MCF 10A (cell line): ENCODE measurements around the gene SMIM15. TPM values are rescaled to one million over a fixed set of nuclear protein-coding genes. Genes with fewer than 3 reads are reported as not detected.

Experiments used
- BruUV-seq: library from RNA; stranded (reverse); fragments of 400-500 nt; replicated peaks from 2 replicates; lab custom pipeline; 2021; lab: Mats Ljungman, UMichigan
- CTCF ChIA-PET: fragments of 300-600 bp; sonication (Branson Sonifier 250); formaldehyde crosslinking; extraction: SDS; loops from one replicate; lab custom pipeline; 2021; ENCODE audit warnings: antibody characterized with exemption, inconsistent platforms; lab: Yijun Ruan, JAX
- POLR2A ChIA-PET: fragments of 300-600, 350-650 bp; sonication (Branson Sonifier 250); formaldehyde crosslinking; extraction: SDS; loops from one replicate; lab custom pipeline; 2020; ENCODE audit warnings: antibody characterized with exemption, inconsistent platforms; lab: Yijun Ruan, JAX
- DNase-seq: peaks from one replicate; pipeline ENCODE4 v3.0.0-alpha.2; 2018; ENCODE audit not compliant: unreplicated experiment
- H3K27ac Mint-ChIP-seq: one replicate; pipeline ENCODE4 v1.8.0; 2022; ENCODE audit warnings: mild to moderate bottlenecking, low read depth, mixed read lengths; ENCODE audit not compliant: unreplicated experiment
- H3K27me3 Mint-ChIP-seq: one replicate; pipeline ENCODE4 v1.8.0; 2022; ENCODE audit warnings: mixed read lengths; ENCODE audit not compliant: insufficient read depth, unreplicated experiment
- H3K36me3 Mint-ChIP-seq: one replicate; pipeline ENCODE4 v1.8.0; 2022; ENCODE audit warnings: mild to moderate bottlenecking, moderate library complexity, mixed read lengths; ENCODE audit not compliant: insufficient read depth, unreplicated experiment
- H3K4me1 Mint-ChIP-seq: one replicate; pipeline ENCODE4 v1.8.0; 2022; ENCODE audit warnings: mixed read lengths; ENCODE audit not compliant: insufficient read depth, unreplicated experiment
- H3K4me3 Mint-ChIP-seq: one replicate; pipeline ENCODE4 v1.8.0; 2022; ENCODE audit warnings: mild to moderate bottlenecking, moderate library complexity, mixed read lengths; ENCODE audit not compliant: unreplicated experiment
- H3K9me3 Mint-ChIP-seq: one replicate; pipeline ENCODE4 v1.8.0; 2022; ENCODE audit warnings: mixed read lengths; ENCODE audit not compliant: unreplicated experiment
- intact Hi-C: fragments of 100-400 bp; cut with micrococcal nuclease; formaldehyde crosslinking; loops from 2 replicates; pipeline ENCODE4 v1.14.1; 2022
- total RNA-seq: library from RNA; stranded (reverse); gene quantifications from 2 replicates; pipeline ENCODE4 v1.2.3, GENCODE V29; 2022
- TF ChIP-seq, protein P1 (sequence below): fragments of 200-600 bp; IDR thresholded peaks from one replicate; pipeline ENCODE4 v1.8.0; 2022; ENCODE audit warnings: antibody characterized with exemption, mild to moderate bottlenecking; ENCODE audit not compliant: unreplicated experiment

The SMIM15 gene
- total RNA-seq, 1 experiment from 2014 or later: 95.8 TPM

DNA sequence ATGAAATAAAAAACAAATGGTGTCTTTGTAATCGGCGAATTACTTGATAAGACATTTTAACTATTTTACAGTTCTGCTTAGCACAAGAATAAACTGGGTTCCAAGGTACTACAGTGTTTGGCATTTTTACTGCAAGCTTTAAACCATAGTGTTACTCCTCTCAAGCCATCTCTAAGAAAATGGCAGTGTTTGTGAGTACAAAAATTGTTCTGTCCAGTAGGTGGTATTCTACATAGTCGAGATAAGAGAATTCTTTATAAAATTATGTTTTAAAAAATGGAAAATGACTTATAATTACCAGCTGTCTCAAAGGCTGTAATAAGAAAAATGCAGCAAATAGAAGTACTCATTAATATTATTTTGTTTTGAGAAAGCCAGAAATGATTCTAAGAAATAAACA, 3.2 kb downstream of the SMIM15 start:
- ChIA-PET CTCF (interaction anchor here (0.6 to 1.5 kb wide), 4 partner anchors 7 to 1492 kb away, joined by 3 read pairs; no protein-coding TSS in a partner anchor), POLR2A (interaction anchor here (1.3 to 2.1 kb wide), 2 partner anchors 107 to 172 kb away, joined by 3 to 12 read pairs; partner anchors contain the start of gene ZSWIM6)
- no TSS peak for BruUV-seq
- intact Hi-C loops: no loop called here
- no peak overlapping the region for H3K4me3 Mint-ChIP-seq
- peaks cover 51% of the 10 kb centered on the region for H3K36me3 Mint-ChIP-seq
- H3K4me1 Mint-ChIP-seq: peaks cover 8% of the 10 kb centered on the region
- DNase-seq: no peak
- TF ChIP-seq, protein P1, sequence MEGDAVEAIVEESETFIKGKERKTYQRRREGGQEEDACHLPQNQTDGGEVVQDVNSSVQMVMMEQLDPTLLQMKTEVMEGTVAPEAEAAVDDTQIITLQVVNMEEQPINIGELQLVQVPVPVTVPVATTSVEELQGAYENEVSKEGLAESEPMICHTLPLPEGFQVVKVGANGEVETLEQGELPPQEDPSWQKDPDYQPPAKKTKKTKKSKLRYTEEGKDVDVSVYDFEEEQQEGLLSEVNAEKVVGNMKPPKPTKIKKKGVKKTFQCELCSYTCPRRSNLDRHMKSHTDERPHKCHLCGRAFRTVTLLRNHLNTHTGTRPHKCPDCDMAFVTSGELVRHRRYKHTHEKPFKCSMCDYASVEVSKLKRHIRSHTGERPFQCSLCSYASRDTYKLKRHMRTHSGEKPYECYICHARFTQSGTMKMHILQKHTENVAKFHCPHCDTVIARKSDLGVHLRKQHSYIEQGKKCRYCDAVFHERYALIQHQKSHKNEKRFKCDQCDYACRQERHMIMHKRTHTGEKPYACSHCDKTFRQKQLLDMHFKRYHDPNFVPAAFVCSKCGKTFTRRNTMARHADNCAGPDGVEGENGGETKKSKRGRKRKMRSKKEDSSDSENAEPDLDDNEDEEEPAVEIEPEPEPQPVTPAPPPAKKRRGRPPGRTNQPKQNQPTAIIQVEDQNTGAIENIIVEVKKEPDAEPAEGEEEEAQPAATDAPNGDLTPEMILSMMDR: no peak
- no peaks in the 10 kb centered on the region for H3K9me3 Mint-ChIP-seq
- no peak overlapping the region for H3K27ac Mint-ChIP-seq
- H3K27me3 Mint-ChIP-seq: no peaks in the 10 kb centered on the region

DNA sequence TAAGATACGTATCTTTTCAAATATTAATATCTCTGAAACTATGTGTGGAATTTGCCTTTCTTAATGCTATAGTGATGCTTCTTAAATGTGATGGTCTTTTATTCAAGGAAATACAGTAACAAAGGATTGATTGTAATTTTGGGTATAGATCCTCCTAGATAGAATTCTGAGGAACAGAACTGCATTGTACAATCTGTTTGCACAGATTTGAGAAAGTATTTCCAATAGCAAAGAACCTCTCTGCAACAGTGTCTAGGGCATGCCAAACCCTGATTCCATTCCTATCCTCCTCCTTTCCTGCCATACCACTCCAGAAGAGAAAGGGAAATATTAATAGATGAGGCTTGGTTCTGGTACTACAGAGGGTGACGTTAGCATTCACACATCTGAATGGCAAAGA, 10.4 kb downstream of the SMIM15 start:
- H3K4me3 Mint-ChIP-seq: no peak overlapping the region
- no peaks in the 10 kb centered on the region for H3K4me1 Mint-ChIP-seq
- H3K9me3 Mint-ChIP-seq: no peaks in the 10 kb centered on the region
- H3K36me3 Mint-ChIP-seq: peaks cover 11% of the 10 kb centered on the region
- POLR2A ChIA-PET: interaction anchor here (0.6 kb wide), 1 partner anchor 66 kb away, joined by 4 read pairs; no protein-coding TSS in a partner anchor
- no peaks in the 10 kb centered on the region for H3K27me3 Mint-ChIP-seq
- intact Hi-C loops: no loop called here
- H3K27ac Mint-ChIP-seq: no peak overlapping the region
- no TSS peak for BruUV-seq
- CTCF ChIA-PET: interaction anchor here (0.7 kb wide), 1 partner anchor 101 kb away, joined by 4 read pairs; no protein-coding TSS in a partner anchor
- TF ChIP-seq, protein P1: no peak
- DNase-seq: no peak

DNA sequence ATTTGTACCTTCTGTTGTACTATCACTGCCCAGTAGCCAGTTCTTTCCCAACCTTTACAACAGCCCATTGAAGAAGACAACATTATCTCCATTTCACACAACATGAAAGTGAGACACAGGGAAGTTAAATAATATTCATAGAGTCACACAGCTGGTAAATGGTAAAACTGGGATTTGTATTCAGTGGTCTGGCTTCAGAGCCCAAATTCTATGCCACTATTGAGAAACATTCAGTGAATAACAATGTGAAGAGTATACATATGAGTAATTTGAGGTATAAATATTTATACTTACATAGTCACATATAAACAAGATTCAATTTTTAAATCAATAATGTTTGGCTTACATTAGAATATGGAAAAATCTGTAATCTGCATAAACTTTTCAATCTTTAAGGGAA, 13.8 kb downstream of the SMIM15 start:
- intact Hi-C loops: loop anchor here (10.0 kb wide), 1 partner anchor 474 kb away; no protein-coding TSS in a partner anchor
- Mint-ChIP-seq H3K4me1 (no peaks in the 10 kb centered on the region), H3K9me3 (no peaks in the 10 kb centered on the region), H3K36me3 (no peaks in the 10 kb centered on the region), H3K27ac (no peak overlapping the region), H3K4me3 (no peak overlapping the region), H3K27me3 (no peaks in the 10 kb centered on the region)
- DNase-seq: no peak
- TF ChIP-seq, protein P1: no peak
- no TSS peak for BruUV-seq
- CTCF ChIA-PET: interaction anchor here (1.1 to 1.6 kb wide), 2 partner anchors 9 to 10 kb away, joined by 3 to 5 read pairs; no protein-coding TSS in a partner anchor
- POLR2A ChIA-PET: interaction anchor here (0.7 to 1.4 kb wide), 2 partner anchors 165 to 336 kb away, joined by 3 to 4 read pairs; no protein-coding TSS in a partner anchor

DNA sequence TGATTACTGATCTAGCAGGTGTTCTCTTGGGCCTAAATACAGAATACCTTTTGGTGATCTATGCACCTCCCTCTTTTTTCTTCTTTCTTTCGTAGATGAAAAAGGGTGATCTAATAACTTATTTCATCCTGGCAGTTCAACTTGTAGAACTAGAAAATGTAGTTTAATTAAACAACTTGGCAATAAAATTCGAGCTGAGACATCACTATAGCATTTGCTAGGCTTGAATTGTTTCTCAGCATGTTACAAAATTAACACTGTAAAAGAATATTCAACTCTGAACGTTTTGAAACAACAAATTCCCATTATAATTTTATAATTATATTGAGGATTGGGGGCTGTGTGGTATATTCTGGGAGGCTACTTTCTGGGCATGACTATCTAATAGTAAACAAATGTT, 19.5 kb downstream of the SMIM15 start:
- POLR2A ChIA-PET: interaction anchor here (0.7 to 1.6 kb wide), 4 partner anchors 10 to 276 kb away, joined by 3 to 5 read pairs (median 4); no protein-coding TSS in a partner anchor
- Mint-ChIP-seq H3K27me3 (no peaks in the 10 kb centered on the region), H3K4me1 (no peaks in the 10 kb centered on the region), H3K4me3 (no peak overlapping the region), H3K27ac (no peak overlapping the region), H3K36me3 (no peaks in the 10 kb centered on the region), H3K9me3 (no peaks in the 10 kb centered on the region)
- TF ChIP-seq, protein P1: no peak
- no peak for DNase-seq
- BruUV-seq: no TSS peak
- CTCF ChIA-PET: interaction anchor here (1.0 kb wide), 1 partner anchor 20 kb away, joined by 3 read pairs; no protein-coding TSS in a partner anchor
- intact Hi-C loops: loop anchor here (10.0 kb wide), 1 partner anchor 468 kb away; no protein-coding TSS in a partner anchor
